H1 (cell line): Measurements from ENCODE around the gene AAR2. TPM values are rescaled to one million over a fixed set of nuclear protein-coding genes. Genes with fewer than 3 reads are reported as not detected.

ENCODE experiments used
- CTCF ChIA-PET: fragments of 300-600 bp; sonication (Branson Sonifier 250); formaldehyde crosslinking; loops from one replicate; lab custom pipeline; 2021; ENCODE audit not compliant: partially characterized antibody; lab: Charles Lee
- POLR2A ChIA-PET: fragments of 300-600 bp; sonication (Branson Sonifier 250); formaldehyde crosslinking; loops from one replicate; lab custom pipeline; 2021; ENCODE audit warnings: inconsistent platforms; ENCODE audit not compliant: partially characterized antibody; lab: Charles Lee
- DNase-seq, 2 experiments: peaks; one replicate each; pipeline versions ENCODE4 v3.0.0 to v3.0.0-alpha.2; 2010 to 2022; ENCODE audit warnings: low spot score in 2 of 2, low read depth in 1 of 2, mixed read lengths in 1 of 2
- FAIRE-seq: peaks from 2 replicates; lab custom pipeline; 2011; peaks lifted over from hg19 to GRCh38; lab: Jason Lieb, UNC
- H2AFZ ChIP-seq: 2 replicates; pipeline ENCODE4 v1.8.1; 2012; ENCODE audit warnings: low read length, inconsistent platforms
- H2AK5ac ChIP-seq: 2 replicates; pipeline ENCODE4 v1.6.1; 2013; ENCODE audit warnings: low read depth, low read length
- H2BK120ac ChIP-seq: replicated peaks from 2 replicates; pipeline ENCODE3; 2013; ENCODE audit warnings: low read depth, low read length, inconsistent platforms
- H2BK12ac ChIP-seq: 2 replicates; pipeline ENCODE4 v1.6.1; 2013; ENCODE audit warnings: low read depth, low read length
- H2BK15ac ChIP-seq: 2 replicates; pipeline ENCODE4 v1.6.1; 2013; ENCODE audit warnings: low read length
- H2BK20ac ChIP-seq: 2 replicates; pipeline ENCODE4 v1.6.1; 2013; ENCODE audit warnings: low read length
- H2BK5ac ChIP-seq: 2 replicates; pipeline ENCODE4 v1.6.1; 2013; ENCODE audit warnings: low read depth, low read length
- H3K14ac ChIP-seq: 2 replicates; pipeline ENCODE4 v1.6.1; 2013; ENCODE audit warnings: inconsistent platforms; ENCODE audit not compliant: insufficient read length
- H3K18ac ChIP-seq: 2 replicates; pipeline ENCODE4 v1.6.1; 2013; ENCODE audit warnings: low read length; ENCODE audit errors: extremely low read depth
- H3K23ac ChIP-seq: 2 replicates; pipeline ENCODE4 v1.6.1; 2013; ENCODE audit warnings: inconsistent platforms; ENCODE audit not compliant: insufficient read length
- H3K23me2 ChIP-seq: 2 replicates; pipeline ENCODE4 v1.6.1; 2013; ENCODE audit warnings: low read depth, low read length
- H3K27ac ChIP-seq: 2 replicates; pipeline ENCODE4 v1.6.1; 2011; ENCODE audit warnings: low read depth, low read length, inconsistent platforms
- H3K27me3 ChIP-seq, 4 experiments: replicated peaks in 1 of 4; 1 replicate in 1 of 4; 2 replicates in 3 of 4; pipeline versions ENCODE4 v1.6.1 to v1.8.1; 2011 to 2013; ENCODE audit warnings: low read length in 3 of 4, mild to moderate bottlenecking in 3 of 4, inconsistent platforms in 2 of 4, mixed read lengths in 2 of 4, moderate library complexity in 1 of 4; ENCODE audit not compliant: control insufficient read depth in 3 of 4, insufficient read depth in 3 of 4; ENCODE audit errors: extremely low read depth in 1 of 4
- H3K36me3 ChIP-seq, 4 experiments: 2 replicates each; pipeline versions ENCODE4 v1.6.1 to v1.8.1; 2011 to 2013; ENCODE audit warnings: mild to moderate bottlenecking in 4 of 4, low read length in 3 of 4, moderate library complexity in 2 of 4, control low read depth in 1 of 4, inconsistent platforms in 1 of 4; ENCODE audit not compliant: insufficient read depth in 4 of 4, control insufficient read depth in 2 of 4
- H3K4ac ChIP-seq: replicated peaks from 2 replicates; pipeline ENCODE3; 2013; ENCODE audit warnings: low read length, low read depth, mixed read lengths, inconsistent platforms; ENCODE audit not compliant: insufficient read length
- H3K4me1 ChIP-seq, 4 experiments: replicated peaks in 1 of 4; 1 replicate in 1 of 4; 2 replicates in 3 of 4; pipeline versions ENCODE4 v1.6.1 to v1.8.1; 2011 to 2013; ENCODE audit warnings: low read length in 3 of 4, inconsistent platforms in 2 of 4, mixed read lengths in 1 of 4; ENCODE audit not compliant: insufficient read depth in 4 of 4, control insufficient read depth in 3 of 4
- H3K4me2 ChIP-seq, 2 experiments: 2 replicates each; pipeline versions ENCODE4 v1.6.1 to v1.8.1; 2011 to 2013; ENCODE audit warnings: low read depth in 2 of 2, low read length in 2 of 2, control low read depth in 1 of 2, inconsistent platforms in 1 of 2, mild to moderate bottlenecking in 1 of 2; ENCODE audit not compliant: insufficient read depth in 1 of 2
- H3K4me3 ChIP-seq, 4 experiments: fragments of 200-600, 300-600 bp in 1 of 4; sonication (generic), shearing (Covaris generic), sonication (Bioruptor Twin) in 1 of 4; 2 replicates each; pipeline versions ENCODE4 v1.5.1 to v1.8.1; 2011 to 2016; ENCODE audit warnings: low read length in 4 of 4, low read depth in 3 of 4, control low read depth in 2 of 4, inconsistent platforms in 2 of 4, mild to moderate bottlenecking in 2 of 4, mixed read lengths in 1 of 4, moderate library complexity in 1 of 4; ENCODE audit not compliant: insufficient read depth in 2 of 4; ENCODE audit errors: extremely low read depth in 1 of 4
- H3K56ac ChIP-seq: replicated peaks from 2 replicates; pipeline ENCODE3; 2013; ENCODE audit warnings: low read depth, mild to moderate bottlenecking, mixed read lengths, low read length, inconsistent platforms; ENCODE audit not compliant: insufficient read length
- H3K79me1 ChIP-seq: 2 replicates; pipeline ENCODE4 v1.6.1; 2013; ENCODE audit warnings: low read depth, low read length, control low read depth
- H3K79me2 ChIP-seq, 2 experiments: 2 replicates each; pipeline versions ENCODE4 v1.6.1 to v1.8.1; 2012 to 2013; ENCODE audit warnings: low read length in 2 of 2, mild to moderate bottlenecking in 2 of 2, inconsistent platforms in 1 of 2; ENCODE audit not compliant: insufficient read depth in 2 of 2, control insufficient read depth in 1 of 2
- H3K9ac ChIP-seq, 4 experiments: replicated peaks in 1 of 4; 1 replicate in 1 of 4; 2 replicates in 3 of 4; pipeline versions ENCODE4 v1.6.1 to v1.8.1; 2011 to 2013; ENCODE audit warnings: low read depth in 3 of 4, low read length in 3 of 4, control low read depth in 2 of 4, mild to moderate bottlenecking in 2 of 4, moderate library complexity in 2 of 4, inconsistent platforms in 1 of 4; ENCODE audit errors: extremely low read depth in 1 of 4
- H3K9me3 ChIP-seq, 2 experiments: 2 replicates each; pipeline versions ENCODE4 v1.6.1 to v1.8.1; 2012 to 2013; ENCODE audit warnings: mild to moderate bottlenecking in 2 of 2, moderate library complexity in 2 of 2, control low read depth in 1 of 2, inconsistent platforms in 1 of 2, low read depth in 1 of 2, low read length in 1 of 2, mixed read lengths in 1 of 2; ENCODE audit not compliant: insufficient read depth in 2 of 2
- H4K20me1 ChIP-seq, 2 experiments: replicated peaks in 1 of 2; 2 replicates each; pipeline versions ENCODE3 to v1.8.1; 2011 to 2013; ENCODE audit warnings: inconsistent platforms in 2 of 2, low read length in 2 of 2, mild to moderate bottlenecking in 1 of 2; ENCODE audit not compliant: insufficient read depth in 2 of 2, control insufficient read depth in 1 of 2
- H4K5ac ChIP-seq: 2 replicates; pipeline ENCODE4 v1.6.1; 2013; ENCODE audit warnings: low read length, low read depth, mixed read lengths, inconsistent platforms; ENCODE audit not compliant: insufficient read length
- H4K8ac ChIP-seq: 2 replicates; pipeline ENCODE4 v1.8.0; 2013; ENCODE audit warnings: mild to moderate bottlenecking, moderate library complexity, low read length, inconsistent platforms; ENCODE audit not compliant: insufficient read depth; ENCODE audit errors: extremely low read depth
- H4K91ac ChIP-seq: replicated peaks from 2 replicates; pipeline ENCODE3; 2013; ENCODE audit warnings: low read length, mixed read lengths, inconsistent platforms; ENCODE audit not compliant: insufficient read length
- ASH2L ChIP-seq: fragments of 200-600, 300-600 bp; sonication (generic); IDR thresholded peaks from one replicate; pipeline ENCODE4 v1.7.1; 2017; ENCODE audit warnings: low read length
- BCL11A ChIP-seq, 2 experiments: IDR thresholded peaks; one replicate each; pipeline ENCODE4 v1.6.1; 2011; ENCODE audit warnings: low read depth in 2 of 2, low read length in 2 of 2, mild to moderate bottlenecking in 2 of 2
- CBX5 ChIP-seq: fragments of 300-800, 300-1000 bp; sonication (generic); IDR thresholded peaks from 2 replicates; pipeline ENCODE4 v1.7.1; 2016; ENCODE audit warnings: antibody characterized with exemption, low read length, low read depth
- CEBPB ChIP-seq: IDR thresholded peaks from 2 replicates; pipeline ENCODE4 v1.6.1; 2012; ENCODE audit warnings: low read depth, low read length
- JUN ChIP-seq: IDR thresholded peaks from 2 replicates; pipeline ENCODE4 v1.6.1; 2011; ENCODE audit warnings: low read depth, mild to moderate bottlenecking, improper control_type of control experiment, low read length
- RXRA ChIP-seq: IDR thresholded peaks from 2 replicates; pipeline ENCODE4 v1.6.1; 2011; ENCODE audit warnings: low read depth, mild to moderate bottlenecking, low read length, moderate library complexity; ENCODE audit not compliant: insufficient read depth
- TAF7 ChIP-seq: optimal IDR thresholded peaks from 2 replicates; pipeline ENCODE3; 2011; ENCODE audit warnings: low read depth, mild to moderate bottlenecking, inconsistent platforms, low read length, moderate library complexity, borderline replicate concordance
- WGBS, 2 experiments: shearing (Covaris generic) in 1 of 2; methylation state at CpG; one replicate each; pipeline versions ENCODE4 v1.1.6 to v1.1.7; 2013 to 2015; ENCODE audit warnings: low lambda C conversion rate in 2 of 2, mixed read lengths in 2 of 2, inconsistent platforms in 1 of 2, low coverage in 1 of 2, missing lambda C conversion rate in 1 of 2; ENCODE audit not compliant: insufficient replicate concordance in 2 of 2, insufficient coverage in 1 of 2, insufficient read length in 1 of 2; ENCODE audit errors: extremely low coverage in 1 of 2, missing lambda C conversion rate in 1 of 2; 5-methylcytosine and 5-hydroxymethylcytosine counted together
- polyA plus RNA-seq, 7 experiments: library from polyadenylated mRNA; depleted of rRNA in 3 of 7; stranded (reverse) in 5 of 7; unstranded in 2 of 7; fragments of >200 nt in 5 of 7; fragments of 200-250 nt in 2 of 7; gene quantifications; 1 replicate in 5 of 7; 2 replicates in 1 of 7; 4 replicates in 1 of 7; pipeline versions ENCODE4 v1.2.1 to v1.2.3, GENCODE V29; 2011 to 2013; ENCODE audit warnings: missing spikeins in 2 of 7, mixed read lengths in 2 of 7
- total RNA-seq: library from RNA; stranded (reverse); fragmentation: NEBNext Ultra II Directional; extraction: Animal tissue kit (Norgen Biotek cat#: 25700); gene quantifications from 2 replicates; pipeline ENCODE4 v1.2.1, GENCODE V29; 2021
- TF ChIP-seq, protein P1 (sequence below): IDR thresholded peaks from 2 replicates; pipeline ENCODE4 v1.6.1; 2012; ENCODE audit warnings: low read length, inconsistent platforms
- TF ChIP-seq, protein P2 (sequence below): IDR thresholded peaks from 2 replicates; pipeline ENCODE4 v1.6.1; 2012; ENCODE audit warnings: inconsistent platforms

The AAR2 gene
- total and polyA plus RNA-seq, 2 of the 8 experiments (the other 6 are each of a cell fraction or from before 2014, with no cell fraction given) = 25.5 to 36.1 TPM

DNA sequence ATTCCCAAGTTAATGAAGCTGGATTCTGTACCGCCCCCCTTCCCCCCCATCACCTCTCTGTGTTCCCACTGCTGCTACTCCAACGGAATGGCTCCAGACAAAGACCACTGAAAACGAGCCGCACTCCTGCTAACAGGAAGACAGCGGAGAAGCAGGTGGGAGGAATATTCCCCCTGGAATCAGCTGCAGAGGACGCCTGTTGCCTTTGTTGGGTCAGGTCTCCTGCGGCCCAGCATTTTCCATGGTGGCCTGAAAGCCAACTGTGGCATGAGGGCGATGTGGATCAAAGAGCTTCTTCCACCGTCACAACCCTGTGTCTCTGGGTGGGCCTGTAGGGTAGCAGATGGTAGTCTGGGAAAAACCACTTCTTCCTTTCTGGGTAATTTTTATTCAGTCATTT is 16.8 kb downstream of the AAR2 start:
- Histone ChIP-seq H3K14ac (no peak overlapping the region), H3K9me3 (no peaks in the 10 kb centered on the region), H2AFZ (no peak overlapping the region), H3K4ac (no peak overlapping the region), H2BK120ac (no peak overlapping the region), H3K9ac (no peak overlapping the region), H4K8ac (peak overlapping the region; percentile 31; the same call in 1 of the 2 replicates), H3K18ac (no peak overlapping the region), H3K79me1 (peaks cover 4% of the 10 kb centered on the region; the same call in 1 of the 2 replicates), H4K20me1 (peaks cover 6% of the 10 kb centered on the region in 2 experiments), H3K4me3 (no peak overlapping the region), H3K23ac (no peak overlapping the region), H2AK5ac (no peak overlapping the region), H3K36me3 (peaks cover 0 to 16% (median 0%) of the 10 kb centered on the region in 4 experiments; a peak in 5 of 8 replicates), H3K56ac (no peak overlapping the region), H3K4me1 (no peaks in the 10 kb centered on the region; a peak in 1 of 7 replicates), H2BK20ac (no peak overlapping the region), H3K79me2 (no peaks in the 10 kb centered on the region; a peak in 1 of 4 replicates), H3K27ac (no peak overlapping the region; the same call in 1 of the 2 replicates), H2BK5ac (0 out of 2 replicates have a peak overlapping the region, but pooled peaks have one; percentile 21), H4K5ac (no peak overlapping the region), H2BK12ac (no peak overlapping the region), H2BK15ac (no peak overlapping the region), H3K4me2 (no peak overlapping the region), H3K27me3 (no peaks in the 10 kb centered on the region), H3K23me2 (no peaks in the 10 kb centered on the region), H4K91ac (no peak overlapping the region)
- FAIRE-seq (no peak), DNase-seq (no peak)
- CTCF ChIA-PET = interaction anchor here (0.8 to 1.6 kb wide), 7 partner anchors 21 to 295 kb away, joined by 3 to 6 read pairs (median 4); no protein-coding TSS in a partner anchor
- POLR2A ChIA-PET = interaction anchor here (0.7 to 1.4 kb wide), 2 partner anchors 10 to 195 kb away, joined by 3 to 4 read pairs; no protein-coding TSS in a partner anchor
- no peak for TF ChIP-seq ASH2L
- no peak for TF ChIP-seq CBX5
- TF ChIP-seq, protein P1, sequence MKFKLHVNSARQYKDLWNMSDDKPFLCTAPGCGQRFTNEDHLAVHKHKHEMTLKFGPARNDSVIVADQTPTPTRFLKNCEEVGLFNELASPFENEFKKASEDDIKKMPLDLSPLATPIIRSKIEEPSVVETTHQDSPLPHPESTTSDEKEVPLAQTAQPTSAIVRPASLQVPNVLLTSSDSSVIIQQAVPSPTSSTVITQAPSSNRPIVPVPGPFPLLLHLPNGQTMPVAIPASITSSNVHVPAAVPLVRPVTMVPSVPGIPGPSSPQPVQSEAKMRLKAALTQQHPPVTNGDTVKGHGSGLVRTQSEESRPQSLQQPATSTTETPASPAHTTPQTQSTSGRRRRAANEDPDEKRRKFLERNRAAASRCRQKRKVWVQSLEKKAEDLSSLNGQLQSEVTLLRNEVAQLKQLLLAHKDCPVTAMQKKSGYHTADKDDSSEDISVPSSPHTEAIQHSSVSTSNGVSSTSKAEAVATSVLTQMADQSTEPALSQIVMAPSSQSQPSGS = no peak
- TF ChIP-seq JUN = no peak
- TF ChIP-seq CEBPB = no peak
- TF ChIP-seq, protein P2, sequence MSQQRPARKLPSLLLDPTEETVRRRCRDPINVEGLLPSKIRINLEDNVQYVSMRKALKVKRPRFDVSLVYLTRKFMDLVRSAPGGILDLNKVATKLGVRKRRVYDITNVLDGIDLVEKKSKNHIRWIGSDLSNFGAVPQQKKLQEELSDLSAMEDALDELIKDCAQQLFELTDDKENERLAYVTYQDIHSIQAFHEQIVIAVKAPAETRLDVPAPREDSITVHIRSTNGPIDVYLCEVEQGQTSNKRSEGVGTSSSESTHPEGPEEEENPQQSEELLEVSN = no peak
- TF ChIP-seq BCL11A (IDR thresholded peaks at IDR 0.05; ENCODE audit: low read depth in 2 of 2, low read length in 2 of 2) = no peak
- no peak for TF ChIP-seq RXRA
- TF ChIP-seq TAF7 = no peak
- WGBS, 2 experiments = 95% methylated on average over 9 of the region's 9 CpGs; no CpG with 5 or more reads in 1 of the 2 experiments
